Stomach (tissue), 4 donors: ENCODE data around the gene PRDM16.

ENCODE experiments used
- EP300 ChIP-seq: sonication (generic); formaldehyde crosslinking; IDR thresholded peaks from one replicate; pipeline ENCODE4 v1.6.1; 2017; ENCODE audit warnings: antibody characterized with exemption
- POLR2A ChIP-seq, 4 donors: fragments of 450-650 bp; IDR thresholded peaks; one replicate each; pipeline ENCODE4 v1.6.1; 2016; ENCODE audit warnings: antibody characterized with exemption in 4 of 4, control low read depth in 2 of 4, mild to moderate bottlenecking in 1 of 4, moderate library complexity in 1 of 4
- TF ChIP-seq, protein P1 (sequence below), 7 experiments: fragments of 450-650 bp in 4 of 7; fragments of 200-600 bp in 3 of 7; sonication (generic) in 3 of 7; IDR thresholded peaks; one replicate each; pipeline ENCODE4 v1.5.1; 2016 to 2019; ENCODE audit warnings: antibody characterized with exemption in 7 of 7, control low read depth in 2 of 7, mild to moderate bottlenecking in 1 of 7

DNA sequence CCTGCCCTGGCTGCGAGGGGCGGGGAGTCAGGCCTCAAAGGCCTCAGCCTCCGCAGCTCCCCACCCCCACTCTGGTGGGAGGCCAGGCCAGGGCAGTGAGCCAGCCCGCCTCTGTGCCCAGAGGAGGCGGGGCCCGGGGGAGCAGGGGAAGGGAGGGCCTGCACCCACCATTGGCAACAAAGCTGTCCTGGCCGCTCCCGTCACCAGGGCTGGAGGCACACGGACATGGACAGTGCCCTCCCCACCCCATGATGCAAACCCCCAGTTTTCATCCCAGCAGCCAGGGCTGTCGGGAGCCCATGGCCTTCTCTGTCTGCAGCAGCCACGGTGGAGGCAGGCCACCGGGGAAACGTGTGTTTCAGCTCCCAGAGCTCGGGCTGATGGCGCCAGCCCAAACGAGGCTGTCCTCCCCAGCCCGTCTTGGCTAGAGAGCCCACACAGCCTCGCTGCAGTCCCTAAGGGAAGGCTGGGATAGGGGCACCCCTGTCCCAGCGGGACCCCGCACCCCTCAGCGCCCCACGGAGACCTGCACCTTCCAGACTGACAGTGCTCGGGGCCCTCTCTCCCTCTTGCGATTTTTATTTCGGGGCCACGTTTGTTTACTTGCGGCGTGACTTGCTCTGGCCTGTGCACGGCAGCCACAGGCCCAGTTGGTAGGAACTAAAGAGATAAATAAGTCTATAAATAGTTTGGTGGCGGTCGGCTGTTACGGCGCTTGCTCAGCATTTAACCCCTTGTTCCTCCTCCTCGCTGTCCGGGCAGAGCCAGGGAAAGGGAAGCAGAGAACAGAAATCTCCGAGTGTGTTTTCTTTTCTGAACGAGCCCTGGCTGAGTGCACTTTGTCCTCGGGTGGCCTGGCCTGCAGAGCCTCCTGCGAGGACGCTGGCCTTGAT is 101.8 kb downstream of the PRDM16 start:
- TF ChIP-seq POLR2A (IDR thresholded peaks at IDR 0.05): peak in 1 of 4 donors; percentile 20
- TF ChIP-seq, protein P1, sequence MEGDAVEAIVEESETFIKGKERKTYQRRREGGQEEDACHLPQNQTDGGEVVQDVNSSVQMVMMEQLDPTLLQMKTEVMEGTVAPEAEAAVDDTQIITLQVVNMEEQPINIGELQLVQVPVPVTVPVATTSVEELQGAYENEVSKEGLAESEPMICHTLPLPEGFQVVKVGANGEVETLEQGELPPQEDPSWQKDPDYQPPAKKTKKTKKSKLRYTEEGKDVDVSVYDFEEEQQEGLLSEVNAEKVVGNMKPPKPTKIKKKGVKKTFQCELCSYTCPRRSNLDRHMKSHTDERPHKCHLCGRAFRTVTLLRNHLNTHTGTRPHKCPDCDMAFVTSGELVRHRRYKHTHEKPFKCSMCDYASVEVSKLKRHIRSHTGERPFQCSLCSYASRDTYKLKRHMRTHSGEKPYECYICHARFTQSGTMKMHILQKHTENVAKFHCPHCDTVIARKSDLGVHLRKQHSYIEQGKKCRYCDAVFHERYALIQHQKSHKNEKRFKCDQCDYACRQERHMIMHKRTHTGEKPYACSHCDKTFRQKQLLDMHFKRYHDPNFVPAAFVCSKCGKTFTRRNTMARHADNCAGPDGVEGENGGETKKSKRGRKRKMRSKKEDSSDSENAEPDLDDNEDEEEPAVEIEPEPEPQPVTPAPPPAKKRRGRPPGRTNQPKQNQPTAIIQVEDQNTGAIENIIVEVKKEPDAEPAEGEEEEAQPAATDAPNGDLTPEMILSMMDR (IDR thresholded peaks at IDR 0.05): no peak
- TF ChIP-seq EP300: no peak
